Natural killer cell (primary cell): ENCODE measurements around the gene PGA4. TPM values are rescaled to one million over a fixed set of nuclear protein-coding genes. Genes with fewer than 3 reads are reported as not detected.
A peak's percentile ranks its signal among the peaks of the same experiment; 100 is the strongest.

Experiments used
- ATAC-seq, 3 donors: fragments of 150-1000 bp in 2 of 3; fragments of 200-7000 bp in 1 of 3; cut with Tn5 transposase; 1 replicate in 1 of 3; 2 replicates in 2 of 3; pipeline ENCODE4 v1.10.0; 2021; ENCODE audit warnings: mild to moderate bottlenecking in 2 of 3, moderate library complexity in 2 of 3
- DNase-seq, 2 donors: peaks; one replicate each; pipeline versions ENCODE4 v3.0.0 to v3.0.0-alpha.2; 2013 to 2021; ENCODE audit warnings: mixed read lengths in 1 of 2
- H3K27ac ChIP-seq: one replicate; pipeline ENCODE4 v1.5.1; 2013; ENCODE audit warnings: mild to moderate bottlenecking, low read length
- H3K27me3 ChIP-seq: one replicate; pipeline ENCODE4 v1.6.1; 2013; ENCODE audit warnings: low read length; ENCODE audit not compliant: control insufficient read depth, insufficient read depth
- H3K36me3 ChIP-seq: one replicate; pipeline ENCODE4 v1.6.1; 2013; ENCODE audit warnings: low read length; ENCODE audit not compliant: control insufficient read depth, insufficient read depth
- H3K4me1 ChIP-seq: one replicate; pipeline ENCODE4 v1.6.1; 2013; ENCODE audit warnings: low read length; ENCODE audit not compliant: control insufficient read depth, insufficient read depth
- H3K4me3 ChIP-seq: one replicate; pipeline ENCODE4 v1.5.1; 2013; ENCODE audit warnings: low read length
- H3K9me3 ChIP-seq: one replicate; pipeline ENCODE4 v1.6.1; 2013; ENCODE audit warnings: low read length; ENCODE audit not compliant: control insufficient read depth, insufficient read depth
- H3K27ac Mint-ChIP-seq, 2 donors: one replicate each; pipeline ENCODE4 v1.8.0; 2022; ENCODE audit warnings: mild to moderate bottlenecking in 2 of 2, mixed read lengths in 2 of 2, moderate library complexity in 1 of 2
- H3K27me3 Mint-ChIP-seq, 2 donors: one replicate each; pipeline ENCODE4 v1.8.0; 2022; ENCODE audit warnings: low read depth in 2 of 2, mixed read lengths in 2 of 2
- H3K36me3 Mint-ChIP-seq: one replicate; pipeline ENCODE4 v1.8.0; 2022; ENCODE audit warnings: mixed read lengths
- H3K4me1 Mint-ChIP-seq, 2 donors: one replicate each; pipeline ENCODE4 v1.8.0; 2022; ENCODE audit warnings: mixed read lengths in 2 of 2
- H3K4me3 Mint-ChIP-seq: one replicate; pipeline ENCODE4 v1.8.0; 2022; ENCODE audit warnings: mild to moderate bottlenecking, moderate library complexity, mixed read lengths
- H3K9me3 Mint-ChIP-seq, 2 donors: one replicate each; pipeline ENCODE4 v1.8.0; 2022; ENCODE audit warnings: mixed read lengths in 2 of 2
- CTCF ChIP-seq: fragments of 200-600 bp; IDR thresholded peaks from one replicate; pipeline ENCODE4 v1.8.0; 2022; ENCODE audit warnings: antibody characterized with exemption
- WGBS: methylation state at CpG from one replicate; pipeline ENCODE4 v1.1.7; 2013; ENCODE audit warnings: missing lambda C conversion rate; ENCODE audit not compliant: insufficient coverage; 5-methylcytosine and 5-hydroxymethylcytosine counted together
- intact Hi-C: fragments of 100-400 bp; cut with micrococcal nuclease; formaldehyde crosslinking; loops from one replicate; pipeline ENCODE4 v1.14.2; 2022
- total RNA-seq, 4 donors: library from RNA; stranded (reverse); fragments of 120-200 nt in 1 of 4; gene quantifications; one replicate each; pipeline versions ENCODE4 v1.2.3 to v1.2.4, GENCODE V29; 2013 to 2022

The PGA4 gene
- total RNA-seq, 3 donors from 2014 or later (not counting 1 experiment from before 2014, with no cell fraction given), result not detected

DNA sequence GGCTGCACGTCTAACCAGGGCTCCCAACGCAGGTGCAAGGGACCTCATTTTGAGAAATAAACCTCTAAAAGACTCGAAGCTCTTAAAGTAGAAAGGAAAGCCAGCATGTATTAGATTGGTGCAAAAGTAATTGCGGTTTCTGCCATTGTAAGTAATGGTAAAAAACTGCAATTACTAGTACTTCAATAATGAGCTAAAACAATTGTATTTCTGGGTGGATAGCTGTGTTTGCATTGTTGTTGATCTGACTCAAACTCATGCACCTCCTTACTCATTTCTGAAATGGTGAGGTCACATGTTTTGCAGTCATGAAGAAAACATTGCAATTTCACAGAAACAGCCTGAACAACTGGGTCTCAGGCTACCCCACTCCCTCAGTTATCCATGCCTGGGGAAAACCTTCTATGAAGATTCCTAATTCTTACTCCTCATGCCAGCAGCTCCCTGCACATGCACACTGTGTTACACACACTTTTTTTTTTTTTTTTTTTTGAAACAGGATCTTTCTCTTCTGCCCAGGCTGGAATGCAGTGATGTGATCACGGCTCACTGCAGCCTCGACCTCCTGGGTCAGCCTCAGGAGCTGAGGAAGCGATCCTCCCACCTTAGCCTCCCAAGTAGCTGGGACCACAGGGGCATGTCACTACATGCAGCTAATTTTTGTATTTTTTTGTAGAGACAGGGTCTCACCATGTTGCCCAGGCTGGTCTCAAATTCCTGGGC lies 48.4 kb downstream of the PGA4 start:
- H3K4me1 ChIP-seq, result no peaks in the 10 kb centered on the region
- no peak overlapping the region for H3K4me3 ChIP-seq
- intact Hi-C loops, result no loop called here
- Mint-ChIP-seq H3K9me3 (no peaks in the 10 kb centered on the region), H3K27me3 (no peaks in the 10 kb centered on the region), H3K27ac (no peak overlapping the region), H3K4me1 (no peaks in the 10 kb centered on the region), H3K36me3 (no peaks in the 10 kb centered on the region), H3K4me3 (no peak overlapping the region)
- DNase-seq (no peak), ATAC-seq (no peak)
- H3K27ac ChIP-seq, result no peak overlapping the region
- H3K9me3 ChIP-seq, result no peaks in the 10 kb centered on the region
- H3K36me3 ChIP-seq, result no peaks in the 10 kb centered on the region
- 92% methylated on average over 7 of the region's 7 CpGs for WGBS
- no peak for TF ChIP-seq CTCF
- no peaks in the 10 kb centered on the region for H3K27me3 ChIP-seq

GRCh38 chr11:61272731-61273130 lies 50.6 kb downstream of the PGA4 start:
- Mint-ChIP-seq H3K36me3 (no peaks in the 10 kb centered on the region), H3K27me3 (no peaks in the 10 kb centered on the region), H3K27ac (no peak overlapping the region), H3K4me3 (no peak overlapping the region), H3K4me1 (no peaks in the 10 kb centered on the region), H3K9me3 (no peaks in the 10 kb centered on the region)
- no peak overlapping the region for H3K4me3 ChIP-seq
- peak in 1 of 3 donors; percentile 24 for ATAC-seq
- no peak overlapping the region for H3K27ac ChIP-seq
- no peak for DNase-seq
- no peaks in the 10 kb centered on the region for H3K27me3 ChIP-seq
- H3K4me1 ChIP-seq, result no peaks in the 10 kb centered on the region
- intact Hi-C loops, result no loop called here
- no peaks in the 10 kb centered on the region for H3K36me3 ChIP-seq
- 94% methylated on average over 3 of the region's 3 CpGs for WGBS
- TF ChIP-seq CTCF, result no peak
- H3K9me3 ChIP-seq, result no peaks in the 10 kb centered on the region

DNA sequence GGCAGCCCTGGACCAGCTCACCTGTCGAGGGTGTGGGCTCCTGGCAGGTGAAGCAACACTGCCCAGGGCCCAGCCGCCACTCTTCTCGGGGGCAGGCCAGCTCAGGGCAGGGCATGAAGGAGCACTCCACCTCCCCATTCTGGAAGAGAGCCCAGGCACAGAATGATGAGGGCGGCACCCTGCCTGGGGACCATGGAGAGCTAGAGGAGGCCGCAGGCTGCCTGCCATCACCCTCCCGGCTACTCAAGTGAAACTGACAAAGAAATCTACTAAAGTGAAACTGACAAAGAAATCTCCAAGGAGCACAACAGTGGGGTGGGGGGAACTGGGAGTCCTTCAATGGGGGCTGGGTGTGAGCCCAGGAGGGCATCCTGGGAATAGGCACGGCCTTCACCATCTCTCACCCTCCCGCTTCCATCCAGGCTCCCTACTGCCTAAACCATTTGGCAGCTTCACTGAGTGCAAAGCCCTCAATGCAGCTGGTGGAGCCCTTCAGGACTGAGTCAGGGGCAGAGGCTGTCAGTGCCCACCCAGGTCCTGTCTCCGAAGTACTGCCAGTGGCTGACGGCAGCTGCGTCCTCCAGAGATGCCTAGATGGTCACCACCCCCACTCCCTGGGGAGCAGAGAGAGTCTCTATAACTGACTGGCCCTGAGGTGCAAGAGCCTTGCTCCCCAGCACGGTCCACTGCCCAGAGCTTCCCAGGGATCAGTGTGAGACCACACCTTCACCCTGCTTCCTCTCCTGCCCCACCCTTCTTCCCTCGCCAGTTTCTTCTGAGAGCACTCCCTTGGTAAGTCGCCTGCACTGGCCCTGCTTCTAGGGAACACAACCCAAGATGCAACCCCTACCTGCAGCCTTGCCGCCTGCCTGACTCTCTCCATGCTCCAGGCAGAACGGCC lies 51.3 kb downstream of the PGA4 start:
- 92% methylated on average over 16 of the region's 16 CpGs for WGBS
- Histone ChIP-seq H3K27me3 (no peaks in the 10 kb centered on the region), H3K36me3 (no peaks in the 10 kb centered on the region), H3K9me3 (no peaks in the 10 kb centered on the region), H3K27ac (no peak overlapping the region), H3K4me3 (no peak overlapping the region), H3K4me1 (no peaks in the 10 kb centered on the region)
- Mint-ChIP-seq H3K36me3 (no peaks in the 10 kb centered on the region), H3K9me3 (no peaks in the 10 kb centered on the region), H3K4me1 (no peaks in the 10 kb centered on the region), H3K27ac (no peak overlapping the region), H3K4me3 (no peak overlapping the region), H3K27me3 (no peaks in the 10 kb centered on the region)
- no peak for TF ChIP-seq CTCF
- DNase-seq (no peak), ATAC-seq (peak in 1 of 3 donors; percentile 33)
- intact Hi-C loops, result no loop called here
